A673 (cell line): Measurements from ENCODE around the gene SCTR.

Experiments
- CTCF ChIP-seq: fragments of 300-800, 200-600 bp; sonication (generic); conservative IDR thresholded peaks from 2 replicates; pipeline ENCODE4 v1.5.1; 2017; ENCODE audit warnings: low read depth, mild to moderate bottlenecking, antibody characterized with exemption, low read length, moderate library complexity, mixed read lengths
- EZH2 ChIP-seq: fragments of 200-600 bp; sonication (generic); IDR thresholded peaks from 2 replicates; pipeline ENCODE4 v1.6.1; 2017; ENCODE audit warnings: borderline replicate concordance, low read depth, mild to moderate bottlenecking, mixed read lengths, antibody characterized with exemption, low read length; ENCODE audit not compliant: poor library complexity, severe bottlenecking

GRCh38 chr2:119483896-119484718 is 40.2 kb downstream of the SCTR start:
- TF ChIP-seq CTCF (no peak), EZH2 (no peak)
